Prostate gland (tissue), 2 donors: ENCODE data around the gene KLK12. TPM values are rescaled to one million over a fixed set of nuclear protein-coding genes. Genes with fewer than 3 reads are reported as not detected.

Source experiments
- DNase-seq: peaks from one replicate; pipeline ENCODE4 v3.0.0-alpha.2; 2019; ENCODE audit warnings: low spot score
- H3K27ac ChIP-seq, 2 donors: fragments of 200-600 bp; sonication (generic); 2 replicates each; pipeline ENCODE4 v1.5.1; 2017 to 2019
- H3K27me3 ChIP-seq: fragments of 200-600 bp; sonication (generic); replicated peaks from 2 replicates; pipeline ENCODE4 v1.5.1; 2019; ENCODE audit not compliant: insufficient read depth
- H3K36me3 ChIP-seq, 2 donors: fragments of 200-600 bp; sonication (generic); 1 replicate in 1 of 2; 2 replicates in 1 of 2; pipeline versions ENCODE4 v1.5.1 to v1.8.1; 2017 to 2019
- H3K4me1 ChIP-seq: fragments of 200-600 bp; sonication (generic); replicated peaks from 2 replicates; pipeline ENCODE4 v1.5.1; 2019
- H3K4me3 ChIP-seq, 2 donors: fragments of 200-600 bp; sonication (generic); 2 replicates each; pipeline ENCODE4 v1.5.1; 2017 to 2019
- H3K9me3 ChIP-seq: fragments of 200-600 bp; sonication (generic); 2 replicates; pipeline ENCODE4 v1.5.1; 2017
- POLR2A ChIP-seq: fragments of 450-650 bp; IDR thresholded peaks from one replicate; pipeline ENCODE4 v1.6.1; 2016; ENCODE audit warnings: antibody characterized with exemption, mild to moderate bottlenecking
- POLR2AphosphoS5 ChIP-seq: sonication (generic); formaldehyde crosslinking; IDR thresholded peaks from one replicate; pipeline ENCODE4 v1.6.1; 2017; ENCODE audit warnings: antibody characterized with exemption
- WGBS: methylation state at CpG from one replicate; pipeline ENCODE4 v1.1.5; 2018; 5-methylcytosine and 5-hydroxymethylcytosine counted together
- intact Hi-C: fragments of 100-400 bp; cut with DNase I; formaldehyde crosslinking; loops from one replicate; pipeline ENCODE4 v1.14.2; 2022
- total RNA-seq, 2 donors: library from RNA; depleted of rRNA; stranded (reverse); fragments of >200 nt; gene quantifications; one replicate each; pipeline ENCODE4 v1.1.0, GENCODE V29; 2016
- TF ChIP-seq, protein P1 (sequence below), 4 experiments: fragments of 200-600 bp in 2 of 4; fragments of 450-650 bp in 2 of 4; sonication (generic) in 2 of 4; IDR thresholded peaks; 1 replicate in 3 of 4; 2 replicates in 1 of 4; pipeline ENCODE4 v1.5.1; 2016 to 2019; ENCODE audit warnings: antibody characterized with exemption in 4 of 4, mild to moderate bottlenecking in 2 of 4, moderate library complexity in 2 of 4

KLK12 gene
- total RNA-seq, 2 donors from 2014 or later: 0.73 TPM; not detected in 1

DNA sequence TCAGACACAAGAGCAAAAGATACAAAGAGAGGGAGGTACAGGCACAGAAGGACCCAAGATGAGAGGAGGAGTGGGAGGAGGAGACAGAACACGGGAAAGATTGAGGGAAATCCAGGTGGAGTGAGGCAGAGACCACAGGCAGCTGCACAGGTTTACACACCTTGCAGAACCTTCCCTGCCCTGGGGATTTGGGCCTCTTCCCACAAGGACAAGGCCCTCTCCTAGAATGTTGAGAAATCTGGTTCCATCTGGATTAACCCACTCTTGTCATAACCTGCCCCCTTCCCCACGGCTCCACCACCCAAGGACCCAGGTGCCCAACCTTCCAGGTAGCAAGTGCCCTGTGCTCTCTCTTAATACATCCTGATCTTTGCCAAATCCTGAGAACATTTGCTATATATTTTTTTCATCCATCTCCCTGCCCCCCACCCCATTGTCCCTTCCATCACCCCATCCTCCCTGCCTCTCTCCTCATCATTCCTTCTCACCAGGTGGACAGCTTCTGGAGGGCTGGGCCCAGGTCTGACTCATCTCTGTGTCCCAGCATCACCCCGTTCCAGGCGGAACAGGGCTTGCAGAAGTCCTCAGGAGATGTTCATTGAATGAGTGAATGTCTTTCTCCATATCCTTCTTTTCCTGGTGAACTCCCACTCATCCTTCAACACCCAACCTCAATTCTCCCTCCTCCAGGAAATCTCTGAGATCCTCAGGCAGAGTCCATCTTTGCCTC, 24.6 kb downstream of the KLK12 start:
- TF ChIP-seq POLR2A (no peak), POLR2AphosphoS5 (no peak)
- TF ChIP-seq, protein P1, sequence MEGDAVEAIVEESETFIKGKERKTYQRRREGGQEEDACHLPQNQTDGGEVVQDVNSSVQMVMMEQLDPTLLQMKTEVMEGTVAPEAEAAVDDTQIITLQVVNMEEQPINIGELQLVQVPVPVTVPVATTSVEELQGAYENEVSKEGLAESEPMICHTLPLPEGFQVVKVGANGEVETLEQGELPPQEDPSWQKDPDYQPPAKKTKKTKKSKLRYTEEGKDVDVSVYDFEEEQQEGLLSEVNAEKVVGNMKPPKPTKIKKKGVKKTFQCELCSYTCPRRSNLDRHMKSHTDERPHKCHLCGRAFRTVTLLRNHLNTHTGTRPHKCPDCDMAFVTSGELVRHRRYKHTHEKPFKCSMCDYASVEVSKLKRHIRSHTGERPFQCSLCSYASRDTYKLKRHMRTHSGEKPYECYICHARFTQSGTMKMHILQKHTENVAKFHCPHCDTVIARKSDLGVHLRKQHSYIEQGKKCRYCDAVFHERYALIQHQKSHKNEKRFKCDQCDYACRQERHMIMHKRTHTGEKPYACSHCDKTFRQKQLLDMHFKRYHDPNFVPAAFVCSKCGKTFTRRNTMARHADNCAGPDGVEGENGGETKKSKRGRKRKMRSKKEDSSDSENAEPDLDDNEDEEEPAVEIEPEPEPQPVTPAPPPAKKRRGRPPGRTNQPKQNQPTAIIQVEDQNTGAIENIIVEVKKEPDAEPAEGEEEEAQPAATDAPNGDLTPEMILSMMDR (IDR thresholded peaks at IDR 0.05): no peak
- Histone ChIP-seq H3K9me3 (no peaks in the 10 kb centered on the region), H3K4me1 (no peaks in the 10 kb centered on the region), H3K27me3 (peaks cover 5% of the 10 kb centered on the region), H3K27ac (no peak overlapping the region), H3K4me3 (no peak overlapping the region), H3K36me3 (no peaks in the 10 kb centered on the region)
- 60% methylated on average over 4 of the region's 4 CpGs for WGBS
- no peak for DNase-seq
- intact Hi-C loops: no loop called here

- H3K4me1 ChIP-seq: no peaks in the 10 kb centered on the region
- H3K27ac ChIP-seq: no peak overlapping the region
- no peaks in the 10 kb centered on the region for H3K9me3 ChIP-seq
- H3K4me3 ChIP-seq: no peak overlapping the region
- intact Hi-C loops: no loop called here
- H3K36me3 ChIP-seq: no peaks in the 10 kb centered on the region
- no peak for TF ChIP-seq POLR2AphosphoS5
- no peak for TF ChIP-seq POLR2A
- TF ChIP-seq, protein P1 (IDR thresholded peaks at IDR 0.05): no peak
- no peak for DNase-seq
- H3K27me3 ChIP-seq: peaks cover 5% of the 10 kb centered on the region
- WGBS: 72% methylated on average over 19 of the region's 19 CpGs
These were observed 25.5 kb downstream of the KLK12 start for GRCh38 chr19:51009061-51009891.

- peaks cover 13% of the 10 kb centered on the region for H3K27me3 ChIP-seq
These were observed 27.3 kb downstream of the KLK12 start for GRCh38 chr19:51007488-51007887.

GRCh38 chr19:51006406-51006805, 28.4 kb downstream of the KLK12 start:
- no peak overlapping the region for H3K27ac ChIP-seq
- H3K9me3 ChIP-seq: no peaks in the 10 kb centered on the region
- H3K4me3 ChIP-seq: no peak overlapping the region
- intact Hi-C loops: no loop called here
- no peaks in the 10 kb centered on the region for H3K36me3 ChIP-seq
- no peaks in the 10 kb centered on the region for H3K4me1 ChIP-seq
- 18% methylated on average over 8 of the region's 8 CpGs for WGBS
- no peak for TF ChIP-seq POLR2A
- TF ChIP-seq, protein P1 (IDR thresholded peaks at IDR 0.05): no peak
- TF ChIP-seq POLR2AphosphoS5: no peak
- DNase-seq: no peak
- peaks cover 15% of the 10 kb centered on the region for H3K27me3 ChIP-seq

More at GRCh38 chr19:51007488-51007887, 27.3 kb downstream of the KLK12 start:
- Histone ChIP-seq H3K36me3 (no peaks in the 10 kb centered on the region), H3K9me3 (no peaks in the 10 kb centered on the region), H3K4me3 (no peak overlapping the region), H3K27ac (no peak overlapping the region), H3K4me1 (no peaks in the 10 kb centered on the region)
- intact Hi-C loops: no loop called here
- no peak for DNase-seq
- 83% methylated on average over 3 of the region's 3 CpGs for WGBS
- TF ChIP-seq POLR2A (no peak), POLR2AphosphoS5 (no peak)
- TF ChIP-seq, protein P1 (IDR thresholded peaks at IDR 0.05): no peak
